Suppressor macrophage (primary cell): ENCODE measurements around the gene ADH7.
"Not testable (repeated sequence)": the region's sequence is repeated elsewhere in the genome, so short reads cannot be mapped to it uniquely, and the experiment has no call there.

Experiments used
- DNase-seq, 4 experiments: peaks; one replicate each; pipeline ENCODE4 v3.0.0-alpha.2; 2020 to 2022
- total RNA-seq, 17 experiments: gene quantifications; one replicate each; lab custom pipeline; 2026; ENCODE audit warnings: mixed read lengths in 6 of 17, inconsistent platforms in 3 of 17; lab: John Stamatoyannopoulos, UW

The ADH7 gene
- total RNA-seq: 0 to 1.8 (median 0) reads per million in 17 experiments

DNA sequence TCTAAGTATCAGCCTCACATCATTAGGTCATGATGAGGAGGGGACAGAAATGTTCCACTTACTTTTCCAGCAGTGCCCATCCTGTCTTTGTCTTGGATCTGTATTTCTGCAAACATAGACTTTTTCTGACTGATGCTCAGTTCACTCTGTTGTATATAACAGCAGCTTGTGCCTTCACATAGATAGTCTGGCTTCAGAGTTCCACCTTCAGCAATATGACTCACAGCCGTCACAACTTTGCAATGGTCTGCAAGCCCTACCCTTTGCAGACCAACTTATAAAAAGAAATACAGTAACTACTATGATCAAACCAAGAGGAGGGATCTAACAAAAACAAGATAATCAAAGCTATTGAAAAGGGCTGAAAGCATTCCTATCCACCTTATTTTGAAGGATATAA is at the start of gene ADH7:
ADH7 (minus strand) TSS at position 189 of the 400 bp plus-strand sequence; CDS start at position 80, 109 bp downstream.
- no peak for DNase-seq

GRCh38 chr4:99483636-99484035 is 48.5 kb upstream of the ADH7 start:
- no peak for DNase-seq

- DNase-seq: peak in 2 of 4 experiments; percentile 3 to 16
Measured at GRCh38 chr4:99473131-99473530, 38.0 kb upstream of the ADH7 start.

GRCh38 chr4:99471896-99472295 is 36.8 kb upstream of the ADH7 start:
- DNase-seq: no peak

GRCh38 chr4:99471349-99471748 is 36.2 kb upstream of the ADH7 start:
- no peak for DNase-seq

DNA sequence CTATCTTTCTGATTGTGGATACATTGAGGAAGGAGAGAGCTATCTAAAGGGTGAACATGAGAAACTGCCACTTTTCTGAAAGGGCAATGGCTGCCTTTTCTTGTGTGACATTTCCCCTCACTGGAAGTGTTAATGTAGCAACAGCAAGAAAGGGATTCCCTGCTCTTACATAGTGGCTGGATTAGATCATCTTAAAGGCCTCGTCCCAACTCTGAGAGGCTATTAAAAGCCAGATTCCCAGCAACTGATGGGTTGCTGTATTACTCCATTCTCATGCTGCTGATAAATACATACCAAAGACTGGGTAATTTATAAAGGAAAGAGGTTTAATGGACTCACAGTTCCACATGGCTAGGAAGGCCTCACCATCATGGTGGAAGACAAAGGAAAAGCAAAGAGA is 33.7 kb upstream of the ADH7 start:
- DNase-seq: no peak

DNA sequence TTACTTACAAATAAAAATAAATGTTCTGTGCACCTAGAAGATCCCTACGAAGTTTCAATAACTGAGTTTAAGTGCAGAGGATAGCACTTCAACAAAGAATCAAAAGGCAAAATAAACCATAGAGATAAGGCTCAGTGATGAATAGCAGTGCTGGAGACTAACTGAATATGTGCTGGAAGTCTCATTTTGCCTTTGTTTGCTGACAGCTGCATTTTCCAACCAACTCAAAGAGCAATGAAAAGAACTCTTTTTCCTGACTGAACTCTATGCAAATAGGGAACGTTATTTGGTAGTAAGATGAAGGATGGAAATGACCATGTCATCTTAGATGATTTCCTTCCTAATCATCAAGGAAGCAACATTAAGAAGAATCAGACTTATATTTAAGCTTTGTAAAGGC is 32.7 kb upstream of the ADH7 start:
- DNase-seq: no peak

DNA sequence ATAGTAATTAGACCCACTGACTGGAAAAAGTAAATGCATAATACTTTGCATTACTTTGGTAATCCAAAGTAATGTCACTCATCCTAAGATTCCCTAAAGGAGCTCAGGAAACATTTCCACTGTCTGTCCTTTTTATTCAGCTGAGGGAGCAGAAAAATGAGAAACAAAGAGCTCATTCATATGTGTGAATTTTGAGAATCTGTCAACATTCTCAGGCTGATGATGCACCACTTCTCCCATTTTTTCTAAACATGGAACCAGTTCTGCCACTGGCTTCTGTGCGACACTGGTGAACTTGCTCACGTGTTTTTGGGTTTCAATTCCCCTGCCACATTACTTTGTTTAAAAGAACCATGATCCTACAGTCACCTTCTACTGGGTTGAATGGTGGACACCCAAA is 28.4 kb upstream of the ADH7 start:
- DNase-seq: no peak

DNA sequence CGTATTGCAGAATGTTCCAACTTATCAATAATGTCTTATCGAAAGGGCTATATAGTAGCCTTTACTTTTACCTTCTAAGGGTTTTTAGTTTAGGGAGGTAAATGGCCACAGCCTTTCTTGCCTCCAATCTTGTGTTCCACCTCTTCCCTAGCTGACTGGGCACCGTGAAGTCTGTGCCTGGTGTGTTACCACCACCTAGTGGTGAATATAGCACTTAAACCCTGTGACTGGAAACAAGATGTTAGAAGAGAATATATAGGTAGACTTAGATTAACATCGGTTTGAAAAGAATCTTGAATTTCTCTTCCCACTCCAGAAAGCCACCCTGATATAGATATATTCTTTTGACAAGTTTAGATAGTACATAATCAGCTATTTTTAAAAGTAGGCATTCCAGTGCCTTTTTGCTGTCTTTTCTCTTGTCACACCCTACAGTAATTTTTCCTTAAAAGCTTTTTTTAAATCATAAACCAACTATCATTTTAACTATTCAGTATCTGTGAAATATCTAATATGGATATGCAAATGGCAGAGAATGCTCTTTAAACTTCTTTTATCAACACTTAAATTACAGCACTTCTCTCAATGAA is 27.8 kb upstream of the ADH7 start:
- peak; percentile 64 to 77 (median 74) for DNase-seq

GRCh38 chr4:99461623-99462401 is 26.7 kb upstream of the ADH7 start:
- DNase-seq: no peak

- no peak for DNase-seq
Measured at GRCh38 chr4:99459546-99460042, 24.5 kb upstream of the ADH7 start.

GRCh38 chr4:99458911-99459447 is 23.8 kb upstream of the ADH7 start:
- DNase-seq: no peak

- DNase-seq: no peak
Measured at GRCh38 chr4:99457676-99458075, 22.5 kb upstream of the ADH7 start.

GRCh38 chr4:99457270-99457669 is 22.1 kb upstream of the ADH7 start:
- no peak for DNase-seq

- DNase-seq: peak in 1 of 4 experiments; percentile 10
Measured at GRCh38 chr4:99447513-99447912, 12.4 kb upstream of the ADH7 start.

GRCh38 chr4:99447079-99447478 is 11.9 kb upstream of the ADH7 start:
- peak; percentile 27 to 58 (median 36) for DNase-seq

DNA sequence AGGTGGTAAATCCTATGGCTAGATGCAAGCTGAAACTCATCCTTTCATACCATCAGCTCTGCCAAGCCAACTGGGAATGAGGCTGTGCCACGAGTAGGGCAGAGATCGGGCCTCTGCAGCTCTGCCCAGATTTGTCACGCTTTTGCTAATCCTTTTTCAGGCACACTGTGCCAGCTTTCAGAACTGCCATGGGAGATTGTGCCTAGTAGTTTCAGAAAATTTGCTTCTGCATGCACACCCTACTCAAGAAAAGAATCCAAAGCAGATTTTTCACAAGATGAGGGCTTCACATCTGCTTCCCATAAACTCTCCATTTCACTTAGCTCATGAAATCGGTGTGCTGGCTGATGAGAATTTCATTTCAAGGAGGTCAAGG is 3.3 kb upstream of the ADH7 start:
- no peak for DNase-seq

DNA sequence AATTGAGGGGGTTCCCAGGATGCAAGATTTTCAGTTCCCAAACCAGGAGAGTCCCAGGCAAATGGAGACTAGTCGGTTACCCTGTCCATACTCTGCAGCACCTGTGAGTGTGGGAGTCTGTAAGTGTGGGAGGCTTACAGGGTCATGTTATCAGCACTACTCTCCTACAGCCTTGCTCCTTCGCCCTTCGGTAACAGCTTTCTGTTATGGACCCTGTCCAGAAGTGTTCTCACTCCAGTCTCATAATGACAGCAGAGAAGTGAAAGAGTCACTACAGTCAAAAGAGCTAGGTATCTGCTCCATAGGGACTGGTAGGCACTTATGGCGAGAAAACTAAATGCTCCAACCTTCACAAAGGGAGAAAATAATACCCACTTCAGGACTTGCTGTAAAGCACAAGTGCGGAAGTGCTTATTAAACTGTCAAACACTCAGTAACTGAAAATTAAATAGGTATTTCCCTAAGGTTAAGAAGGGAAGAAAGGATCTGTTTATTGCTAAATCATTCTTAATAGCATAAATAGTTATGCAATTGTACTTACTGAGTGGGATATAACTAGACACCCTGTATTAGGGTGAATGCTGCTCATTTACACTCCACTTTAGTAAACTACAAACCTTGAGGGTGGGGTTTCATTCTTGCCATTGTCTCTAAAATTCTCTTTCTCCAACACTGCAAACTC is 2.7 kb upstream of the ADH7 start:
- no peak for DNase-seq

GRCh38 chr4:99436976-99437722 is 2.0 kb upstream of the ADH7 start:
- no peak for DNase-seq

DNA sequence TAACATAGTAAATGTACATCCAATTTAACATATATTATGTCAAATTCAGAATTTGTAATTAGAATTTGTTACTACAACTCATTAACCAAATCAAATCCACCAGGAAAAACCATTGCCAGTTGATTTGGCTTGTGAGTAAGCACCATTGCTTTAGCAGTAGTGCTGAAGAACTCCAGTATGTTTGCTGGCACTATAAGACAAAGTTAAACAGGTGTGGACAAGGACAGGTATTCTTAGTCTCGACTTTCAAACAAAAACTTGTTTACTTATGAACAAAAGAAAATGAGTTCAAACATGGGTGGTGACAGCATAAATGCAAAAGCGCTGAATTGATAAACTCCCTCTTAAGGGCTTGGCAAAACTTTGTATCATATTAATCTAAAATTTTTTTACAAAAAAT is 1.3 kb upstream of the ADH7 start:
- no peak for DNase-seq

DNA sequence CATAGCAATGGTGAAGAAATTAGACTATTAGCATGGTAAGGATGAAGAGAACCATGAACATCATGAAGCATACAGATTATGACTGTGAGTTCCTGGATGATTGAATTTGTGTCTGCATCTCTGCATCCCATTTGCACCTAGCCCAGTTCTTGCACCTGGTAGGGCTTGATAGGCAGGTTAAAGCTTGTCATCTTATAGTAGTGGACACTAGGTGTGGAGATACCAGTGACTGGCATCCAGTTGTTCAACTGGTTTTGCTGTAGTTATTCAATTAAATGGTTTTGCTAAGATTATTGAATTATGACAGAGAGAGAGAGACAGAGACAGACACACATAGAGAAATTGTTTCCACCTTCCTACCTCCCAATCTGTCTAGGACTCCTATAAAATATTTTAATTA is 5.0 kb downstream of the ADH7 start:
- no peak for DNase-seq

GRCh38 chr4:99417125-99417524 is 18.0 kb downstream of the ADH7 start:
- DNase-seq: no peak

DNA sequence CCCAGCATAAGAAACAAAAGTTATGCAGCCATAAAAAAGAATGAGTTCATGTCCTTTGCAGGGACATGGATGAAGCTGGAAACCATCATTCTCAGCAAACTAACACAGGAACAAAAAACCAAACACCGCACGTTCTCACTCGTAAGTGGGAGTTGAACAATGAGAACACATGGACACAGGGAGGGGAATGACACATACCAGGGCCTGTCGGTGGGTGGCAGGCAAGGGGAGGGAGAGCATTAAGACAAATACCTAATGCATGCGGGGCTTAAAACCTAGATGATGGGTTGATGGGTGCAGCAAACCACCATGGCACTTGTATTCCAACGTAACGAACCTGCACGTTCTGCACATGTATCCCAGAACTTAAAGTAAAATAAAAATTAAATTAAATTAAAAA is 19.4 kb downstream of the ADH7 start:
- not testable (repeated sequence) for DNase-seq
